HPDE6-E6E7 (cell line): ENCODE results near the gene CKM.
"Not testable (repeated sequence)": the region's sequence is repeated elsewhere in the genome, so short reads cannot be mapped to it uniquely, and the experiment has no call there.

Source experiments
- DNase-seq: peaks from one replicate; pipeline ENCODE4 v3.0.0; 2011; ENCODE audit warnings: missing footprints; ENCODE audit errors: extremely low spot score

Gene CKM

DNA sequence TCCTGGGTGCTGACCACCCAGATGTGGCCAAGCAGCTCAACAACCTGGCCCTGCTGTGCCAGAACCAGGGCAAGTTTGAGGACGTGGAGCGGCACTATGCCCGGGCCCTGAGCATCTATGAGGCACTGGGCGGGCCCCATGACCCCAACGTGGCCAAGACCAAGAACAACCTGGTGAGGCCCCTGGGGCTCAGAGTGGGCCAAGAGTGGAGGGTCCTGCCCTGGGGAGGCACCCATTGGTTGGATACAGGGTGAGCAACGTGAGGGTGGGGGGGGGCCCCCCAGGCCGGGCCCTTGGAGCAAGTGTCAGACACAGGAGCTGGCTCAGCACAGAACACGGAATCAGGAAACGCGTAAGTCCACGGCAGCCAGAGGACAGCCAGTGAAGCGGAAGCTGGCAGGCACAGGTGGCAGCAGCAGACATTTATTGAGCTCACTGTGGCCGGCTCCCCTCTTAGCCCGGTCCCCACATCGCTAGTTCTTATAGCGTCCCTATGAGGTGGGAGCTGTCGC lies 26.8 kb upstream of the CKM start:
- DNase-seq: no peak

DNA sequence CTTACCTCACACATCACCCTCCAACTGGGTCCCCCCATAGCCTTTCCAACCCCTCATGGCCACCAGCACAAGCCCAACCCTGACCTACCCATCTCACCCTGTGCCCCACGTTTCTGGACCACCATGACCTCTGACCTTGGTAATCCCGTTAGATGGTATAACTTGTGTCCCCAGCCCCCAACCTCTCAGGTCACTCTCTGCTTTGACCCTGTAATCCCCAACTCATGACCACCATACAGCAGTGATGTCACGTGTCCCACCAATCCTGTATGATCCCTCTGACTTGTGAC lies 26.4 kb upstream of the CKM start:
- DNase-seq: no peak

DNA sequence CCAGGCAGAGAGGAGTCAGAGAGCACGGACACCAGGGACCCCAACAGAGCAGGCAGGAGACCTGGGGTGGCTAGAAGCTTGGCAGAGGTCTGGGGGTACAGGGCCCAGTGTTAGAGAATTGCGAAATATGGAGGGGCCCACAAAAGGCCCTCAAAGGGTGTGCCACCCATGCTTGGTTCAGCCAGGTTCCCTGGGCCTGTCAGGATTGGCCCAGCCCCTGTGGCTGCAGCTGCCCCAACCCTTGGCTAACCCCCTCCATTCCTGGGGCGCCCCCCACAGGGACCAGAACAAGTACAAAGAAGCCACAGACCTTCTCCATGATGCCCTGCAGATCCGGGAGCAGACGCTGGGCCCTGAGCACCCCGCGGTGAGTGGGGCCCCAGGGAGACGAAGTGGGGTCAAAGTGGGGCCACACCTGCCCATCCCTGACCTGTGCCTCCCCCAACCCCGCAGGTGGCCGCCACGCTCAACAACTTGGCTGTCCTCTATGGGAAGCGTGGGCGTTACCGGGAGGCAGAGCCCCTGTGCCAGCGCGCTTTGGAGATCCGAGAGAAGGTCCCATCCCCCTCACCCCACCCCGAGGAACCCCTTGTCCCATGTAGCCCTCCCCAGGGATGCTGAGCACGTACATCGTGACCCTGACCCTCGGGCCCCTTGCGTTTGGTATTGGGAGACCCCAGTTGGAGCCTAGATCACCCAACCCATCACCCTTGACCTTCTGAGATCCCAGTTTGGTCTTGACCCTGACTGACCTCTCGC lies 25.9 kb upstream of the CKM start:
- no peak for DNase-seq

DNA sequence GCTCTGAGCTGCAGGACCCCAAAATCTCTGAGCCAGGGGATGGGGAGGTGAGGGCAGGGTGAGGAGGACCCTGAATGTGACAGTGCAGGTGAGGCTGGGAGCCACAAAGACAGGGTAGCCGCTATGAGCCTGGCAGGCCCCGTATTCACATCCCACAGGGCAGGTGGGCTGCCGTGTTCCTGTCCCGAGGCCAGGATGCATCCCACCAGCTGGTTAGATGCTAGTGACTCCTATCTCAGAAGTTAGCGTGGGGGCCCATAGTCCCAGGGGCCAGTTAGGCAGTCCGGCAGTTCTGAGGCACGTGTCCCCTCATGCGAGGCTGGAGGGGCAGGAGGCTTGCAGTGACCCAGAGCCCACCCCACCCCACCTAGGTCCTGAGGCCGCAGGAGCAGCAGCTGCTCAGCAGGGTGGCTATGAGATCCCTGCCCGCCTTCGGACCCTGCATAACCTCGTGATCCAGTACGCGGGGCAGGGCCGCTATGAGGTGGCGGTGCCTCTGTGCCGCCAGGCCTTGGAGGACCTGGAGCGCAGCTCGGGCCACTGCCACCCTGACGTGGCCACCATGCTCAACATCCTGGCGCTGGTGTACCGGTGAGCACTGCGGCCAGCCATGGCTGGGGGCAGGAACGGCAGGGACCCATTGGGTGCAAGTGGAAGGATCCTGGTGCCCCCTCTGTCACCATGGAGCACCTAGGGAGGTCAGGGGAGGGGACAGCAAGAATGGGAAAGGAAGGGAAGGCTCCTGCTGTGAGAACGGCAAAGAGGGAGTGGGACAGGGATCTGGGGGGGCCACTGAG lies 25.1 kb upstream of the CKM start:
- DNase-seq: no peak

DNA sequence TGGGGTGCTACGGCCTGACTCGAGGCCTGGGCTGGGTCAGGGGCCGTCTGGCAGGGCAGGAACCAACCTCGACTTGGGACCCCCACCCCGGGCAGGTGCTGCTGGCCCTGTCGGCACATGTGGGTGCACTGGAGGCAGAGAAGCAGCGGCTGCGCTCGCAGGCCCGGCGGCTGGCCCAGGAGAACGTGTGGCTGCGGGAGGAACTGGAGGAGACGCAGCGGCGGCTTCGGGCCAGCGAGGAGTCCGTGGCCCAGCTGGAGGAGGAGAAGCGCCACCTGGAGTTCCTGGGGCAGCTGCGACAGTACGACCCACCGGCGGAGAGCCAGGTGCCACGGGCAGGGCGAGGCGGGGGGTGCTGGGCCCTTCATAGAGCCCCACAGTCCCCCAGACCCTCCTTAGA lies 23.8 kb upstream of the CKM start:
- no peak for DNase-seq

DNA sequence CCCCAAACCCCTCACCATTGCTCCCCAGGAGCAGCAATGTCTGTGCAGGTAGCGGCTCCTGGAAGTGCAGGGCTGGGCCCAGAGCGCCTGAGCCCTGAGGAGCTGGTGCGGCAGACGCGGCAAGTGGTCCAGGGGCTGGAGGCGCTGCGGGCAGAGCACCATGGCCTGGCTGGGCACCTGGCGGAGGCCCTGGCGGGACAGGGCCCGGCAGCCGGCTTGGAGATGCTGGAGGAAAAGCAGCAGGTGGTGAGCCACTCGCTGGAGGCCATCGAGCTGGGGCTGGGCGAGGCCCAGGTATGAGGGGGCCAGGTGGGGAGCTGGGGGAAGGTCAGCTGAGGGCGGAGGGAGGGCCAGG lies 22.8 kb upstream of the CKM start:
- no peak for DNase-seq

DNA sequence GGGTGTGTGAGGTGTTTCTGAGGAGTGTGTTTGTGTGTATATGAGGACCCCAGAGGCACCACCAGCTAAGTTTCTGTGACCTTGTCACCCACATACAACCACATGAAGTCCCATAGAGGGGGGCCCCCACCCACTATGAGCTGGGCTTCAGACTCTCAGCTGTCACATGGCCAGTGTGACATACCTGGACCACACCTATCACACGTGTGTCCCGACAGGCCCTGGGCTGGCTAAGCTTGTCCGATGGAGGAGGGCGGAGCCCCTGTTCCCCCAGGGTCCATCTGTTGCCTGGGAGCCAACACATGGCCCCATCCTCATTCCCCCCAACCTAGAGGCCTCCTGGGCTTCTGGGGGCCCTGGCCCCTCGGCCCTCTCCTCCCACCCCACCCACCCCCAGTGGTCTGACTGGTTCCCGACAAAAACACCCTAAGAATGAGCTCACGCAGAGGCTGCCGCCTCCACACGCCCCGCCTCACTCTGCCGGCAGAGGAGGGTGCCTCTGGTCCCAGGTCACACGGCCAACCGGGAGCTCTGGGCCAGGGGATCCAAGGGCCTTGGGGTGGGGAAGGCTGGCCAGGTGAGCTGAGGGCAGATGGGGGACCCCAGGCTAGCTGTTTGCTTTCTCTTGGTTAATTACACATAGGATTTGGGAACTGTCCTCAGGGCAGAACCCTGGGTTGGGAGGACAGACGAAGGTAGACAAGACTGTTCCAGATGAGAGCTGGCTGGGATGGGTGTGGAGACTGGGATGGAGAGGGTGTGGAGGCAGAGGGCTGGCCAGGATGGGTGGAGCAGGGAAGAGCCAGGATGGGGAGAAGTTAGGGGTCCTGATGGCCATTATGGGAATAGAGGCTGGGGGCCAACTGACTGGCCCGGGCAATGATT lies 22.2 kb upstream of the CKM start:
- peak; percentile 59 for DNase-seq

DNA sequence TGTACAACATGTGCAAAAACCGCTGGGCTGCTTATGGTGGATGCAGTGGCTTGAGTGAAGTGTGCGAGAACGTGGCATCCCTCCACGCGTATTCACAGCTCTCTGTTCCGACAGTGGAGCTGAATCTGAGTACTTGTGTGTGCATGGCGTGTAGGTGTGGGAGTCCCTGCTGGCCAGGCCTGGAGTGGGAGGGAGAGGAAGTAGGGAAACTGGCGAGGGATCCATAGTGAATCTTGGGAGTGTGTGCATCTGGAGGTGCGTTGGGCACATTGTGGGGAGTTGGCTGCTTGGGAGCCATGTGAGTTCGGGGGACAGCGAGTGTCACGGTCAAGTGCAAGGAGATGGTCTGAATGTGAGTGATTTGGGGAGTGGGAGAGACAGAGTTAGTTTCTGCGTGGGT lies 20.2 kb upstream of the CKM start:
- DNase-seq: no peak

DNA sequence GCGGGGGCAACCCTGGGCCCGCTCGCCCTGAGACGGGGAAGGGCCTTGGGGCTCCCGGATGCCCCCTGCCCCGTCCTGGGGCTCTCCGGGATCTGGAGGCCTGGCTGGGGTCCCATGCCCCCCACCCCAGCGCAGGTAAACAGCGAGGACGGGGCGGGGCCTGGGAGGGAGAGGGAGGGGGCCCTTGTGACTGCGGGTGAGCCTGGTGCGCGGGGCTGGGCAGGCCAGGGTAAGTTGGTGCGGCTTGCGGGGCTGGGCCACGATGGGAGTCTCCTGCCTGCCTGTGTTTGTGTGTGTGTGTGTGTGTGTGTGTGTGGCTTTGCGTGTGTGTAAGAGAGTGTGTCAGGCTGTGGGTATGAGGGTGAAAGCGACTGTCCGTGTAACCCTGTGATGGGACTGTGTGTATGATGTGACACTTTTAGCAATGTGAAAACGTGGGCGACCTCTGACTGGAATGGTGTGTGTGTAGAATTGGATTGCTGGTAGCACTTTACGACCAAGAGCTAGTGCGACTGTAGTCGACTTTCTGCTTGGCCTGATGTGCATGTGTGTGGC lies 18.3 kb upstream of the CKM start:
- no peak for DNase-seq

DNA sequence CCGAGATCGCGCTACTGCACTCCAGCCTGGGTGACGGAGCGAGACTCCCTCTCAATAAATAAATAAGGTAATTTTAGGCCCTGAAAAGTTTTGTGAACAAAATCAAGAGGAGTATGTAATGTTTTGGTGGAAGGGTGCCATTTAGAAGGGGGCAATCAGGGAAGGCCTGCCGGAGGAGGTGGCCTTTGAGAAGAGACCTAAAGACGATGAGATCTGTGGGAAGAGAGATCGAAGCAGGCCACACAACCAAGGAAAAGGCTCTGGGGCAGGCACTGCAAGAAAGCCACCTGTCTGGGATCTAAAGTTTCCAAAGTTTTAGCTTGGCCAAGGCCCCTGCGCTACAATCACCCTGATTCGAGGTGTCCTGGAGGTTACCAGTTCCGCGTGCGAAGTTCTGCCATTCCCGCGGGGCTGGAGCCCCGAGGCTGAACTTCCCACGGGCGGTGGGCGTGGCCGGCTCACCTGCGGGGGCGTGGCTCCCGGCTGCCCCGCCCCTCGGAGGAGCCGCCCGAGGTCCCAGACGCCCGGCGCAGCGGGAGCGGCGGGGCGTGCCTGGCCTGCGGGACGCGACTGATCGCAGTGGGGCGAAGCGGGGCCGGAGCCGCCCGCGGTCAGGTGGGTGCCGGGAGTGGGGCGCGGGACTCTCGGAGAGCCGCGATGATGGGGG lies 17.7 kb upstream of the CKM start, which contains the start of gene KLC3:
Gene KLC3 (plus strand): TSS at position 519 of the 667 bp plus-strand sequence. CDS start 4,792 bp downstream, outside the sequence.
- peak; percentile 68 for DNase-seq

DNA sequence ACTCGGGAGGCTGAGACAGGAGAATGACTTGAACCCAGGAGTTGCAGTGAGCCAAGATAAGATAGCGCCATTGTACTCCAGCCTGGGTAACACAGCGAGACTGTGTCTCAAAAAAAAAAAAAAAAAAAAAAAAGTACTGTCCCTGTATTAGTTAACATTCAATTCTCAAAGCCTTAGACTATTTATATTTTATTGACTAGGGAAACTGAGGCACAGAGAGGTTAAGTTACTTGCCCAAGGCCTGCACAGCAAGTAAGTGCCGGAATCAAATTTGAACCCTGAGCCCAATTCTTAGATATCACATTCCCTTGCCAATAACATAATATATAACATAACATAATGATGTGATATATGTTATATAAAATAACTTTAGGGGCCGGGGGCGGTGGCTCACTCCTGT lies 17.0 kb upstream of the CKM start:
- no peak for DNase-seq

DNA sequence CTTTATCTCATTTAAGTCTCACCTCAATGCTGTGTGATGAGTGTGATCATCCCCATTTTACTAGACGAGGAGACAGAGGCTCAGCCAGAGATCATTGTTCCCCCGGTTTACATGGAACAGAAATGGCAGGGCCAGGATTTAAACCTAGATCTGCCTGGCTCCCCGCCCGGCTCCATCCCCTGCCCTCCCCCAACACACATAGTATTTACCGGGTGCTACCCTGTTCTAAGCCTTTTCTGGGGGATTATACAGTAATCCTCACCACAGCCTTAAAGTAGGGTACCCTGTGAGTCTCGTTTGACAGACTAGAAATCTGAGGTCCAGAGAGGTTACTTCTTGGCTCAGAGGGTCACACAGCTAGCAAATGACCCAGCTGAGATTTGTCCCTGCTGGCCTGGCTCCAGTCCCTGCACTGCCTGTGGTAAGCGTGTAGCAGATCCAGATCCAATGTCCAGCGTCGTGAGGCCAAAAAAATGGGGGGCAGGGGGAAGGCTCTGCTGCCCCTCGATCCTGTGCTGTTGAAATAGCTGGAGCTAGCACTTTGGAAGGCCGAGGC lies 14.1 kb upstream of the CKM start:
- DNase-seq: no peak

DNA sequence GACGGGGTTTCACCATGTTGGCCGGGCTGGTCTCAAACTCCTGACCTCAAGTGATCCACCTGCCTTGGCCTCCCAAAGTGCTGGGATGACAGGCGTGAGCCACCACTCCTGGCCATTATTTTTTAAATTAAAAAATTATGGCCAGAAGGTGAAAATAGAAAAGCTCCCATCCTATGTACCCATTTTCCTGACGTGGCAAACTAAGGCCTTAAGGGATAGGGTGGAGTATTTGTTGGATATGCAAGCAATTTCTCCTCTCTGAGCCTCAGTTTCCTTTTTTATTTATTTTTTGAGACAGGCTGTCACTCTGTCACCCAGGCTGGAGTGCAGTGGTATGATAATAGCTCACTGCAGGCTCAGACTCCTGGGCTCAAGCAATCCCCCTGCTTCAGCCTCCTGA lies 12.2 kb upstream of the CKM start:
- DNase-seq: not testable (repeated sequence)

DNA sequence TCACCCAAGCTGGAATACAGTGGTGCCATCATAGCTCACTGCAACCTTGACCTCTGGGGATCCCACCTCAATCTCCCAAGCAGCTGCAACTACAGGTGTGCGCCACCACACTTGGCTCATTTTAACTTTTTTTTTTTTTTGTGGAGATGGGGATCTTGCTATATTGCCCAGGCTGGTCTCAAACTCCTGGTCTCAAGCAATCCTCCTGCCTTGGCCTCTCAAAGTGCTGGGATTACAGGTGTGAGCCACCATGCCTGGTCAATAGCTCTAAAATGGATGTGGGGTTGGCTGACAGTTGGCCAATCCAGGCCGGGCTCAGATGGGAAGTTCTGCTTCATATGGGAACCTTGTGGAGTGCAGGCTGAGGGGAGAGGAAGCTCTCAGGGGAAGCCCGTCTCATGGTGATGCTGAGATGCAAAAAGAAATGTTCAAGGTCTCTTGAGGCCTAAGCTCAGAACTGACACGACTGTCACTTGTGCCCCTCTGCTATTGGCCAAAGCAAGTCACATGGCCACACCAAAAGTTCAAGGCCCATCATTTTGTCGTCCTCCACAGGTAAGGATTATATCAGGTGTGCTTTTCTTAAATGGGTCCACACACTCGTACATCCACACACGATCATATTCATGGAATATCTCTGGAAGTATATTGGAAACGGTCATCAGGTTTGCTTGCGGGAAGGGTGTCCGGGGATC lies 11.1 kb upstream of the CKM start:
- DNase-seq: no peak

DNA sequence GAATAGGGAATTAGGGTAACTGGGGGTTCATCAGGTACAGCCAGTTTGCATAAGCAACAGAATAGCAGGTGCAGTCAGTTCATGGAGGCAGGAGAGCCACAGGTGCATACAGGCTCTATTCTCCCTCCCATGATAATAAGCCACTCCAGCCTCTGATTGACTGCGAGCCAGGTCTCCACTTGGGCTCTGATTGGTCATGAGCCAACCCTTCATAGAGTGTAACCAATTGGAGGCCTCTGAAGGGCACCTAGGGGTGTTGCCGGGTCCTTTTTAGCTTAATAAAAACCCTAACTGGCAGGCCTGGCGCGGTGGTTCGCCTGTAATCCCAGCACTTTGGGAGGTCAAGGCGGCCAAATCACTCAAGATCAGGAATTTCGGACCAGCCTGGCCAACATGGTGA lies 8.7 kb upstream of the CKM start:
- DNase-seq: no peak

DNA sequence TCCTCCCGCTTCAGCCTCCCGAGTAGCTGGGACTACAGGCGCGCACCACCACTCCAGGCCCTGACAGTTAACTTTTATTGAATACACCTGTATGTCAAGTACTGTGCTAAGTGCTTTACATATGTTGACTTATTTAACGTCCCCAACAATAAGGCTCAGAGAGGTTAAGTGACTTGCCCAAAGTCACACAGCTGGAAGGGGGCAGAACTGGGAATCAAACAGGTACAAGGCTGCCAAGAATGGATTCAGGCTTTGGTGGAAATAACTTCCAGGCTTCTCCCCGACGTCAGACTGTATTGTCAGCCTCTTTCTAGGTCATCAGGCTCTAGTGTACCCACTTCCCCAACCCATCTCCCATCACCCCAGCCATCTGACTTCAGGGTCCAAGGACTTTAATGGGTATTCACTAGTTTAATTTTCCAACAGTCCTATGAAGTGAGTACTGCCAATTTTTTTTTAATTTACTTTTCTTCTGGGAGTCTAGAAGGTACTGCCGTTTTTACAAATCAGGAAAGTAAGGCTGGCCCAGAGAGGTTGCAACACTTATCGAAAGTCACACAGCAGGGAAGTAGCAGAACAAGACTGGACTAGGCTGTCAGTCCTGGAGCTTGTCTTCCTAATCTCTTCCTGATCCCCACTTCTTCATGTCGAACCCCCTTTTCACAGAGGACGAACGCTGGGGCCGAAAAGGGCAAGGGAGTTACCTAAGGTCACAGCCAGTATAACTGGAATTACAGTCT lies 4.9 kb upstream of the CKM start:
- DNase-seq: no peak

DNA sequence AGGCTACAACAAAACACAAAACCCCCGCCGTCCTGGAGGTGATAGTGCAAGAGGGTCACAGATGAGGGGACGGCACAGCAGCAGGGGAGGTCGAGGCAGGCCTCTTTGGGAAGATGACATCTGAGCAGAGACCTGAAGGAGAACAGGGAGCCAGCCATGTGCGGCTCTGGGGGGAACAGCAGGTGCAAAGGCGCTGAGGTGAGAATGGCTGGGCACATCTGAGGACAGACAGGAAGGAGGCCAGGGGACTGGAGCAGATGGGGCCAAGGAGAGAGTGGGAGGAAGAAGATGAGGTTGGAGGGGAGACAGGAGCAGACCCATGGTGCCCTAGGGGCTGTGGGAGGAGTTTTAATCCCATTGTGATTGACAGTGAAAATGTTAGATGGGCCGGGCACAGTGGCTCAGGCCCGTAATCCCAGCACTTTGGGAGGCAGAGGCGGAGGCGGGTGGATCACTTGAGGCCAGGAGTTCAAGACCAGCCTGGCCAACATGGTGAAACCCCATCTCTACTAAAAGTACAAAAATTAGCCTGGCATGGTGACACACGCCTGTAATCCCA lies 1.8 kb upstream of the CKM start:
- no peak for DNase-seq

DNA sequence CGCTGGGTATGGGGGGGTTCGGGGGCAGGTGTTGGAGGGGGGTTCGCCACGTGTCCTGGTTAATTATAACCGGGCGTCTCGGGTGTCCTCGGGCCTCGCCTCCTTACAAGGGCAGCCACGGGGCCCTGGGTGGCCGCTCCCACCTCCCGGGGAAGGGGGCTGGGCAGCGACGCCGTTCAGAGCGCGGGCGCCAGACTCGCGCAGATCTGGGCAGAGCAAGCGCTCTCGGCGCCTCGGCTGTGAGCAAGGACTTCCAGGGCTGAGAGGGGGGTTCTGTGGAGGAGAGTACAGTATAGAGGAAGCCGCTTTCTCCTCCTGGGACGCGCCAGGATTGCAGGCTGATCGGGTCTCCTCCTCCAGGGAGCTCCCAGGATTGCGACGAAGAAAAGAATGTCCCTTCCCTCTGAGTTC lies 1.0 kb upstream of the CKM start:
- DNase-seq: no peak

DNA sequence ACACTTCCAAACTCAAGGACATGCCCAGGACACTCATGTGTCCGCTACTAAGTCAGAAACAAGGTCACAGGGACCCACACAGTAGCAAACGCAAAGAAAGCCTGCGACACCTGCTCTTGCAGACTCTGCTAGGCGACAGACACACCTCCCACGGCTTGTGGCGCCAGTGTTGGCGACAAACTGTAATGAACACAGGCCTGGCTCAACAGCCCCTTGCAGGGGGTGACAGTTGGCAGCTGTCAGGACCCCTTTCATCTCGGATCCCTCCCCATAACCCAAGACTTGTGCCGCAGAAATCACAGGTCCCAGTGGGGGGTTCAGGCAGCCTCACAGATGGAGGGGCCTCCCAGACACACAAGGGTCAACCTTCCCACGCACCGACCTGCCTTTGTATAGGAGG lies 364 bp downstream of the CKM start:
- no peak for DNase-seq

DNA sequence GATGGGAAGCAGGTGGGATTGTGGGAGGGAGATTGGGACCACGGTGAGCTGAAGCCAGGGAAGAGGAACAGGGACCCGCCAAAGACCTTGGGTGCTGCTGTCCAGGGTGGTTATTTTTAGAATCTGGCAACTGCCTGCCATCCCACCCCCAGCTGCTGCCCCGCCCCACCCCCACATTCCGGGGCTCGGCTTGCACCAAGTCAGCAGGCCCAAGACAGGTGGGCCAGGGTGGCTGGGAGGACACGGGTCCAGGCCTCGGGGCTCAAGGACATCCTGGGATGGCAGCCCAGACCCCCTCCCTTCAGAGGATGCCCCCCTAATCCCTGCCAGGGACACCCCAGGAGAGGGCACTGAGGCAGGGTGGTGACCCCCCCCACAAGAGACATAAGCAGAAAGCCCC lies 827 bp downstream of the CKM start:
- DNase-seq: no peak
